Measurements from ENCODE around the gene COPS9.

Gene COPS9

GRCh38 chr2:240136013-240136670 lies at the start of gene COPS9:
Gene COPS9, minus strand, starts transcription at chr2:240136305. Its CDS starts 21 bp downstream, at chr2:240136284.
- DNase-seq = peak; percentile 85

GRCh38 chr2:240184656-240185055 lies 48.6 kb upstream of the COPS9 start:
- no peak for DNase-seq

GRCh38 chr2:240183875-240184590 lies 47.9 kb upstream of the COPS9 start:
- no peak for DNase-seq

- no peak for DNase-seq
Measured at GRCh38 chr2:240183006-240183874, 47.1 kb upstream of the COPS9 start.

GRCh38 chr2:240182476-240182875 lies 46.4 kb upstream of the COPS9 start:
- no peak for DNase-seq

DNA sequence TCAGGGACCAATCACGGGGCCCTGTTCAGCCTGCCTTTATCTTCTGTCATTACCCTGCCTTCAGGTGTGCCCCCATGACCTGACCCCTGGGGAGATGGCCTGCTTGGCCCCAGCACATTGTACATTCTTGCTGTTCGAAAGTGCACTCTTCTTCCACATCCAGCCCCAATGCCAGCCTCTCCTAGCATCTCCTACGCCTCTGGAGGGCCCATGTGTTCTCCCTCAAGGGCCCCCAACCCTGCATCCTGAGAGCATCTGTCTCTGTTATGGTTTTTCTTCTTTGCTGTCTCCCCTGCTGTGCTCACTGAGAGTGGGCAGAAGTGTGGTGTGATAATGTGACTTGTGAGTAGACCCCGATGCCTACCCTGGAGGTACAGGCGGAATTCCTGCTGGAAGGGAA lies 45.9 kb upstream of the COPS9 start:
- DNase-seq = no peak

DNA sequence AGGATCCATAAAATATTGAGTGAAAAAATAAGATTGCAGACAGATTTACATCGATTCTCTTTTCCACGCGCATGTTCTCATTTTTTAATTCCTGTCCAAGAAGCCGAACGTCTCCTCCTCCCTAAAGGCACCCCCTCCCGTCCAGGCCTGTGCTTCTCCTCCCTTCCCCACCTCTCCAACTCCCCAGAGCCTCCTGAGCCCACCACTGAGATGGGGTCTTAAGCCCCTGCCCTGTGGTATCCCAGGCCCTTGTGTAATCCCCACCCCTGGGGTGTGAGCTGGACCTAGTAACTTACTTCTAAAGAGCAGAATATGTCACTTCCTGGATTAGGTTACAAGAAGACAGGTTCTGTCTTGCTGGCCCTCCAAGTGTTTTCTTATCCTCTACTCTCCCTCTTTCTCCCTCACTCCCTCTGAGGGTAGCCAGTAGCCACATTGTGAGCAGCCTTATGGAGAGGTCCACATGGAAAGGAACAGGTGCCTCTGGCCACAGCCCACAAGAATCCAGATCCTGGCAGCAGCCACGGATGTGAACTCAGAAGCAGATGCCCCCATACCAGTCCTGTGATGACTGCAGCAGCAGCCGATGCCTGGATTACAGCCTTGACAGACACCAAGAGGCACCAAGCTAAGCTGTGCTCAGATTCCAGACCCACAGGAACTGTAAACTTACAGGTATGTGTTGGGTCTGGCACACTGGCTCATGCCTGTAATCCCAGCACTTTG lies 44.0 kb upstream of the COPS9 start:
- no peak for DNase-seq

DNA sequence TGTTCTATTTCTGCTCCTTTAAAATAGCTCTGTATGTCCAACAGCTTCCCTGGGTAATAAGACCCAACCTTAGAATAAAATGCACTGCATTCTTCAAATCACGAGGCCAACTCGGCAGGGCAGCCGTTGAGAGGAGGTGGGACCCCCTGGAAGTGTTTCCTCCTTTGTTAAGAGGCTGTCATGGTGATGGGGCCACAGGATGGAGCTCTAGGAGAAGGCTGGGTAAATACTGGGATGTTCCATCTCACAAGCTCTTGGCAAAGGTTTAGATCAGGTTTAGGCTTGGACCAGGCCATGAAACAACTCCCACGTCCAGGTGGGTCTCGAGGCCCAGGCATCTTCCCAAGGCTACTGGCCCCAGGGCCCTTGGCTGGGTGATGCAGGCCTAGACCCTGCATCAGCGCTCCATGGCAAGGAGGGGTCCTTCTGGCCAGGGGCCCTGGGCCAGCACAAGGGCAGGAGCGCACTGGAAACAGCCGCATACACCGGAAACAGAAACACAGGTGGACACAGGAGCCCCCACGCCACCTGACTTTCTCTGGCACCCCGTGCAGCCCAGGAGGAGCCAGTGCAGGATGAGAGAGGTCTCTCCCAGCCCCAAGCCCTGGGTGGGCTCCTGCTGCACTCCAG lies 43.2 kb upstream of the COPS9 start:
- peak; percentile 16 for DNase-seq

- DNase-seq = no peak
Measured at GRCh38 chr2:240178564-240178963, 42.5 kb upstream of the COPS9 start.

DNA sequence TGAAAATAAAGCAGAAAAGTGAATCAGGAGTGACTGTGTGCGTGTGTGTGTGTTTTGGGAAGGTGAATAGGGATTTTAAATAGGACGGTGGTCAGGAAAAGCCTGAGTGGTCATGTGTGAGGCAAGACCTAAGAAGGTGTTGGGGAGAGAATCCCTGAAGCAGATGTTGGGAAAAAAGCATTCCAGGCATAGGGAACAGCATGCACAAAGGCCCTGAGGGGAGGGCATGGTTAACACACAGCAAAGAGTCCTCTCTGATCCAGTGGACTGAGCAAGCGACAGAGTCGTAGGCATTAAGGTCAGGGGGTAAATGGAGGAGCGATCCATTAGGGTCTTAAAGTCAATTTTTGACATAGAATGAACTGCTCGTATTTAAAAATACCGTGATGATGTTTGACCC lies 38.4 kb upstream of the COPS9 start:
- no peak for DNase-seq

- no peak for DNase-seq
Measured at GRCh38 chr2:240172071-240172895, 36.2 kb upstream of the COPS9 start.

GRCh38 chr2:240170883-240171282 lies 34.8 kb upstream of the COPS9 start:
- no peak for DNase-seq

GRCh38 chr2:240170354-240170735 lies 34.2 kb upstream of the COPS9 start:
- no peak for DNase-seq

GRCh38 chr2:240169486-240170353 lies 33.6 kb upstream of the COPS9 start:
- DNase-seq = no peak

DNA sequence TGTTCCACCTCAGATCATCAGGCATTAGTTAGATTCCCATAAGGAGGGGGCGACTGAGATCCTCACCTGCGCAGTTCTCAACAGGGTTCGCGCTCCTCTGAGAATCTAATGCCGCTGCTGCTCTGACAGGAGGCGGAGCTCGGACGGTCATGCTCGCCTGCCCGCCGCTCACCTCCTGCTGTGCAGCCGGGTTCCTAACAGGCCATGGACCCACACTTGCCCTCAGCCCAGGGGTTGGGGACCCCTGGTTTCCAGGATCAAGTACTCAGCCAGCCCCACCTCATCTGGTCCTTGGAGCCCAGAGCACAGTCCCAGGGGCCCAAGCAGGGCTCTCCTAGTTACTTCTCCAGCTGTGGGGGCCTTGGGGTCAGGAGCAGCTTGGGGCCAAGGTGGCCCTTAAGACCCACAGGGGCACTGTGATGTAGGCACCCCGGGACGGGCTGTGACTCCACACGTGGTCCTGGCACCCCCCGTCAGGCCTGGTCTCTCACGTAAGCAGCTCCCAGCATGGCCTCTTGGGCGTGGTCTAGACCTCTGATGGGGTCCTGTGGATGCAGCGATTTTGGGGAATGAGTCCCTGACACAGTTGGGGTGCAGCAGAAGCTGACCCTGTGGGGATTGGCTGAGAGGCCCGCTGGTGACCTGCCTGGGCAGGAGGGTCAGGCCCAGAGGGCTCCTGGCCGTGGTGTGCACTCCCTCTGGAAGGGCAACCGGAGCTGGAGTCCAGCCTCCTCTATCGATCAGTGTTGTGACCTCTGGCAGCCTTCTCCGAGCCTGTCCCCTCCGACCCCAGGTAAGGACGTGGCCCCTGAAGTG lies 32.6 kb upstream of the COPS9 start:
- DNase-seq = no peak

- DNase-seq = no peak
Measured at GRCh38 chr2:240168041-240168440, 31.9 kb upstream of the COPS9 start.

DNA sequence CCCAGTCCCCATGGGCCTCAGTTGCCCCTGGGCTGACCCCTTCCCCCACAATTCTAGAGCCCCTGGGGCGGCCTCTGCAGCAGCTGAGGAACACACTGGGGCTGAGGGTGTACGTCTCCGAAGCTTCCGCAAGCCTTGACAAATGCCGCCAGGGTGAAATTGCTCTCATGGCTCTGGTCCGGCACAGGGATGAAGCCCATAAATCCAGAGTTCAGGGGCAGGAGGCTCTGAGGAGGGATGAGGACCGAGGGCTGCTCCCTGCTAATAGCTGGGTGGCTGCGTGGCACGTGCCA lies 31.4 kb upstream of the COPS9 start:
- DNase-seq = no peak

GRCh38 chr2:240166761-240167587 lies 30.9 kb upstream of the COPS9 start:
- no peak for DNase-seq

DNA sequence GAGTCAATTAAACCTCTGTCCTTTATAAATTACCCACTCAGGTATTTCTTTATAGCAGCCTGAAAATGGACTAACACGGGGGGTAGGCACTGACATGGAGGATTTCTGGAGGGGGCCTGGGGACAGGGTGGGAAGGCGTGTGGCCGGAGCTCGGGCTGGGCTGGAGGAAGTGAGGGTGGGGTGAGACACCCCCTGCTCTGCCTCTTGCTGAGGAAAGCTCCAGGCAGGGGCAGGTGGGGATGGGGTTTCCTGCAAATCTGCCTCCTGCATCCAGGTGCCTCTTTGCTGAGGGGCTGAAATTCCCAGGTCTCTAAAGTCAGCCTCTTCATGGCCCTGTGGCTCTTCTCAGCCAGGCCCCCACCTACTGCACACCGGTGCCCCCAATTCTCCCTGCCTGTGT lies 30.1 kb upstream of the COPS9 start:
- DNase-seq = no peak

All from NCI-H345 (cell line).